Left lobe of liver (tissue), 2 donors: ENCODE data around the gene SFMBT2. TPM values are rescaled to one million over a fixed set of nuclear protein-coding genes. Genes with fewer than 3 reads are reported as not detected.
"Not testable (repeated sequence)": the region's sequence is repeated elsewhere in the genome, so short reads cannot be mapped to it uniquely, and the experiment has no call there.

Experiments used
- ATAC-seq: fragments of 200-7000 bp; cut with Tn5 transposase; one replicate; pipeline ENCODE4 v1.9.1; 2020; ENCODE audit warnings: mild to moderate bottlenecking, moderate library complexity
- DNase-seq: peaks from one replicate; pipeline ENCODE4 v3.0.0-alpha.2; 2020; ENCODE audit warnings: low spot score
- total RNA-seq: library from RNA; stranded (reverse); gene quantifications from one replicate; pipeline ENCODE4 v1.2.1, GENCODE V29; 2021
- donor health status: DM: no; HTN: no; CAD: no; lungs with moderate emphysema.
- donor health status: DM: no; HTN: yes; CAD: no.

The SFMBT2 gene
- total RNA-seq, 1 donor from 2014 or later: 1.1 TPM

DNA sequence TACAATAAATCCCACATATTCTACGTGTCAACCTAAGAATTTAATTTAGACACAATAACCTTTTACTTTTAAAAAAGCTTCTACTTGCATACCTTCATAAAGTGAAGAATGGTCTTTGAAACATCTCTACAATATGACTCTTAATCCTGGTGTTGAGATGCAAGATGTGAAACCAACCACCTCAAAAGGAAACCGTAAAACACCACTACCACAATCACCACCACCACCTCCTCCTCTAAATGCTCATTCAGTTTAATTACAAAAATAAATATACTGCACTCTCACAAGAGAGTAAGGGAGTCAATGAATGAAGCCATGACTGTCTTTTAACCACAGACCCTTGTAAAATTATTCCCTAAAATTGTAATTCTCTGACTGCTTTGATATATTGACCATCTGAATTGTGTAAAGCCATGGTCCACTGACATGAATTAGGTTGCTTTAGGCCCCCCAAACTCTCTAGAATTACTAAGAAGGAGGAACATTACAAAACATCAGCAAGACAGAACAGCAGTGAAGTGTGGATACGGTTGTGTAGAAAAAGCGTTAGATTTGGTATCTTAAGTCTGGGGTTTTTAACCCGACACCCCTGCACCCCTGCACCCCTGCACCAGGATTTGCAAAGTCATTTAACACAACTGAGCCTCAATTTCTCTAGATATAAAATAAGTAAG lies 171.4 kb downstream of the SFMBT2 start:
- DNase-seq: no peak
- ATAC-seq: no peak

DNA sequence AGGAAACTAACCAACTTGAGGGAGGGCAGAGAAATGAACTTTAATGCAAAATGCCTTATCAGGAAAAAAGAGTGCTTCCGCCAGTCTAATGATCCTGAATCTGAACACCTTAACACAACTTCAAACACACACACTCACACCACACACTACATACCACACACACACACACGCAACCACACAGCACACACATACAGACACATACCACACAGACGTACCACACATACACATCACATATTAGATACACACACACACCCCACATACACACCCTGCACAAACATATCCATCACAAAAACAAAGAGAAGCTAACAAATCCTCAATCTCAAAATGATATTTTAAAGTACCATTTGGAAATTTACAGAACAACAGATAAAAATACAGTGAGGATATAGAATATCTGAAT lies 175.5 kb downstream of the SFMBT2 start:
- no peak for ATAC-seq
- DNase-seq: no peak

DNA sequence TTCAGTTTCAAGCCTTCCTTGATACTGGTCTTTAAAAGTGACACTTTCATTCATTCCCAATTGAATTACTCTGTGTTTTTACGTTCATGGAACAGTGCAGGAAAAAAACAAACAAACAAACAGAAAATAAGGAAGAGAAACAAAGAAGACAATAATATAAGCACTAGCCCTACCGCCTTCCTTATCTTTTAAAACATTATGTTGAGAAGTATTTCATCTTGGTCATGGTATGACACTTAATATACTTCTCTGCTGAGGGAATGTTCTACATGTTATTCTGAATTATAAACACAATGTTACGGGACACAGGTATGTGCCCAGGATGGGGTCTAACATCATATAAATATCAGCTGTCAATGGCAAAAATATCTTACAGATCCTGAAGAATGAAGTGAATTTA lies 176.7 kb downstream of the SFMBT2 start:
- ATAC-seq (no peak), DNase-seq (no peak)

DNA sequence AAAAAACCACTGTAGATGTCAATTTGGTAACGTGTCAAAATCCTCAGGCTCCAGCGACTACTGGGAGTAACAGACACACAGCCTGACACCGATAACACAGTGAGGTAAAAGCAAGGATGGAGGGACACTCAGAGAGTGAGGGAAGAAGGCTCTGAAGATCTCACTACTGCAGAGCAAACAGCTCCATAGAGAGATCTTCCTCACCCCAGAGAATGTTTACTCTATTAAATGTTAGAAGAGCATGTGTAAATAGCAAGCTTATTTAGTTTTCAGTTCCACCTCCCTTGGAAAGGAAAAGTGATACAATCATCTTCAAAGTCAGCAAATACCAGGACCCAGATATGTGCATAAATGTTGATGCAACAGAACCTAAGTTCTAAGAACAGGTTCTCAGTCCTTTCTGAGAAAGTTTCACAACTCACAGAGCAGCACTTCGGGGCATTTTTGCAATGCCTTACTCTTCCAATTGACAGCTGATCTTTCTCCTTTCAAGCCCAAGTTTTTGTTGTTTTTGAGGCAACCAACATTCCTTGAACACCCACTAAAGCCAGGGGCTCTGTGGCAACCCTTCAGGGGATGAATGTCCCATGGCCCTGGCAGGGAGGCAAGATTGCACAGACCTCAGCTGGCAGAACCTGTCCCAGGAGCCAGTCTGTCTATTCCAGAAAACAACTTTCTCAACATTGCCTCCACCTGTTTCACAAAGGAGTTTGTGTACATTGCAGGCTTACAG lies 177.4 kb downstream of the SFMBT2 start:
- DNase-seq (no peak), ATAC-seq (peak; percentile 58)

DNA sequence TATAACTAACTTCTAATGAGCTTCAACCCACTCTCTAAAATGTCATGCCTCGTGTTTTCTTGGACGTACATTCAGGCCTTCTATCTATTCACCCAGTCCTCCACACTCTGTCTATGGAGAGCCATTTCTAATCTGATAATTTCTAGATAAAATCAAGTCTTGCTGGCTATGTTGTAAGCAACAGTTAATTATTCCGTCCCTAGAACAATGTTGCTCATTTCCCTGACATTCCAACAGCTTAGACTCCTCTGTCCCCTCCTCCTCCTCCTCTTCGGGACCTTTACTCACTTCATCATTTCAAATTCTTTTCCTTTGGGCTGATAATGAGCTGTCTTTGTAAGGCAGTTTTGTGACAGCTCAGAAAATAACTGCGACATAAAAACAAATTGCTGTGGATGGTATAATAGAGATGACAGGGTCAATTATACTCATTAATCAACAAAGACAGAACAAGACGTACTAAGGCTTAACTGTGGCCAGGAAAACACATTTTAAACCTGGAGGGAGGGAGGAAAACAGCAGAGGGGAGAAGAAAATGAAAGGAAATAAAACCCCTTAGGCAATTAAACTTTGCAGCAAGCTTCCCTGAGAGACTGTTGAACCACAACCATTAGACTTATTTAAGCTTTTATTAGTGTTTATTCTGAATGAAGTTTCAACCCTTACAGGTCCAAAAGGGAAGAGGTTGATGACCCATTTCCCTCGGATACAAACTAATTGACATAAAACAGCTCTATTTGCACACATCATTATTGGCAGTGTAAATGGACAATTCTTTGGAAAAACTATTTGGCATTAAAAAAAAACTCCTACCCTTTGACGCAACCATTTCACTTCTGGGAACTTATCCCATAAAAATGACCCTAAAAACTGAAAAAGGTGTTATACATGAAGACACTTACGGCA lies 179.1 kb downstream of the SFMBT2 start:
- DNase-seq (no peak), ATAC-seq (no peak)

DNA sequence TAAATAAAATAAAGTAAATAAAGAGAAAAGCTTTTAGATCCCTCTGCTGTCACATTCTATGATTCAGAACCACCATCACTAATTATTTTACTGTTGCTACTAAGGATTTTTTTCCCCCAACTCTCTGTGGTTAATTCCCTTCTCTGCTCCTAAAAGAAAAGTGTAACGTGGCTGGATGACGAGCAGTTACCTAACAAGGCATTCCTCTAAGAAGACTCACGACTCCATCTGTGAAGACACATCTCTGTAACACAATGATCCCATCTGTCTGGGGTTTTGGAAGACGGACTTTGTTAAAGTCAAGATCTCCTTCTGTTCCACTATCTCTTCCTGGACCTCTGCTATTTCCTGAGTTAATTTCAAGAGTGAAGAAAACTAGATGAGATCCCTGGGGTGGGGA lies 179.9 kb downstream of the SFMBT2 start:
- DNase-seq (no peak), ATAC-seq (no peak)

DNA sequence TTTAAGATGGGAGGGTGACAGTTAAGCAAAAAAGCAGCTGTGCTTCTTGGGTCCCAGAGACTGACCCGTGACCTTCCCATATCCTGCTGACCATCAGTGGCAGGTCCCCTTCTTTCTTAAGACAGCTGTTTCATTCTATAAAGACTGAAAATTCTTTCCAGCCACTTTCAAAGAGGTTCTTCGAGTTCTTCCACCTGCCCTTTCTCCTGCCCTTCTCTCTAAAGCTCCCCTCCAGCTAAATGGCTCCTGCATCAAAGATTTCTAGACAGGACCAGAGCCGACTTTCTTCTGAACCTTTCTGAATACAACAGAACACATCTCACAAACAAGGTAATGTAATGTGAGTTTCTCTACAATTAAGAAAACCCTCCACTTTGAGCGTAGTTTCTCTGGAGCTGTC lies 180.8 kb downstream of the SFMBT2 start:
- DNase-seq: no peak
- ATAC-seq: no peak

DNA sequence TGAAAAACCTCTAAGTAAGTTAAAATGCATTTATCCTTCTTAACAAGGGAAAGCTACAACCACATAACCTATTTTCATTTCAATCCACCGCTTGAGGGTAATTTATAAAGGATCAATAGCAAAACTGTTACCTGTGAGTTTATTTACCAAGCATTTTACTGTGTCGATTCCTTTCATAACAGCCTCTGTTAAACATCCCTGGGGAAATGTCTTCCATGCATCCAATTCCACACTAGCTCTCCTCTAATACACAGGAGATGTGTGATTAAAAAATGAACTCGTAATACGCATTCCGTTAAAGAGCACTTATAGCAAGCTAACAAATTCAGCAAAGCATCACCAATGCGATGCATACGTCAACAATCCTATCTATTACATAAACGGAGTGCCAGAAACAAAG lies 185.7 kb downstream of the SFMBT2 start:
- DNase-seq (no peak), ATAC-seq (no peak)

DNA sequence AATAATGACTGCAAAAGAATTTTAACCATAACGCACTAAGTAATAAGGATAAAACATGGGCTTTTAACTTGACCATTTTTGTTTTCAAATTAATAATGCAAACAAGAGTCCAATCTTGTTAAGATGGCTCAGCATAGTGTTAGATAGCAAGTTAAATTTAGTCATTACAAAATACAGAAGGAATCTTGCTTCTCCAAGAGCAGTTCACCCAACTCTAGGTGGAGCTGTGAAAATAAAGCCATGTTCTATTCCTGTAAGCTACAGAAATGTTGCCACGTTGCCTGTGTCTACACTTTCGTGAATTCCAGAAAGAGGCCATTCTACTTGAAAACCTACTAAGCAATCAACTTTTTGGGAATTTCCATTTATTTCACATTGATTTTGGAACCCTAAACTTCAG lies 191.9 kb downstream of the SFMBT2 start:
- ATAC-seq (no peak), DNase-seq (no peak)

DNA sequence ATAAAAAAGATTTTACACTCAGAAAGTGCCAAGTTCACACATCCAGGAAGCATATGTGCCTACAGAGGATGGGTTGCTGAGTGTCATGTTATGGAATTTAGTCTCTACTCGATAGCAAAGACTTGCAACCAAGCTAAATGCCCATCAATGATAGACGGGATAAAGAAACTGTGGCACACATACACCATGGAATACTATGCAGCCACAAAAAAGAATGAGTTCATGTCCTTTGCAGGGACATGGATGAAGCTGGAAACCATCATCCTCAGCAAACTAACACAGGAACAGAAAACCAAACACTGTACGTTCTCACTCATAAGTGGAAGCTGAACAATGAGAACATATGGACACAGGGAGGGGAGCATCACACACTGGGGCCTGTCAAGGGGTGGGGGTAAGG lies 198.1 kb downstream of the SFMBT2 start:
- ATAC-seq, DNase-seq: not testable (repeated sequence)

DNA sequence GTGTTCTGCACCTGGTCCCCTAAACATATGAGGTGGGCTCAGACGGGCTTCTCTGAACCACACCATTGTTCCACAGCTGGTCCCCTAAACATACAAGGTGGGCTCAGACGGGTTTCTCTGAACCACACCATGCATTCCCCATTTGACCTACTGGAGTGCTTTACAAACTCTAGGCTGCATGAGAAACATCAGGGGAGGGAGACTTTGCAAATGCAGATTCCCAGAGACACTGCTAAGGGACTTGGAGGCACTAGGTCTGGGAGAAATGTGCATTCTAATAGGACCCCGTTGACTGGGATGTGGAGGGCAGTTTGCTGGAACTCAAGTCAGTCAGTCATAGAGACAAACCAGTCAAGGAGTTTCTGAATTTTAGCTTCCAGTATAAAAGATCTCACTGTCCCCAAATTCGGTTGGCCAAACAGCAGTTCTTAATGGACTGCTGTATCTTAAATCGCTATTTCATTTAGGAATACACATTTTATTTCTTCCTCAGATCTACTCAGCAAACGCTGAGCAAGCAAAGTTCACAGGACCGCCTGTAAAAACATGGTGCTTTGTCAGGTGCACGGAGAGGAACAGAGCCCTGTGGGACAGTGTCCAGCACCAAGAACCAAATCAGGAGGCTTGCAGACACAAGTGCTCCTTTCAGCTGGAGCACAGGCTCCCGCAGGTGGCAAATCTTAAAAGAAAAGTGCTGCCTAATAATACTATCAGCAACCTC lies 198.8 kb downstream of the SFMBT2 start:
- DNase-seq (no peak), ATAC-seq (no peak)

DNA sequence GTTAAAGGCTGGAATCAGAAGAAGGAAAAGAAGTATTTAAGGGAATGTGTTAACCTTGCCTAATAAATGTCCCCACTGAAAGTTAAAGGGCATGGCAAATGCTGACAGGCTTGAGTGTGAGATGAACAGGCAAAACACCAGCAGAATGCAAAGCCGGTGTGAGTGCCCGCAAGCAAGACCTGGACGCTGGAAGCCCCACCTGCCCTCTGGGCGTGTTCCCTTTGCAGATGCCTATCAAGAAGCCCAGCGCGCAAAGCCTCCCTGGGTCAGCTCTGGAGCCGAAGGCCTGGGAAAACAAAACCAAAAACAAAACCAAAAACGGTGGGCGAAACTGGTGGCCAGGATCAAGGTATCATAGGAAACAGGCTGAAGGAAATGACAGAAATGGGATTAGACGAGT lies 200.3 kb downstream of the SFMBT2 start:
- DNase-seq (no peak), ATAC-seq (no peak)

DNA sequence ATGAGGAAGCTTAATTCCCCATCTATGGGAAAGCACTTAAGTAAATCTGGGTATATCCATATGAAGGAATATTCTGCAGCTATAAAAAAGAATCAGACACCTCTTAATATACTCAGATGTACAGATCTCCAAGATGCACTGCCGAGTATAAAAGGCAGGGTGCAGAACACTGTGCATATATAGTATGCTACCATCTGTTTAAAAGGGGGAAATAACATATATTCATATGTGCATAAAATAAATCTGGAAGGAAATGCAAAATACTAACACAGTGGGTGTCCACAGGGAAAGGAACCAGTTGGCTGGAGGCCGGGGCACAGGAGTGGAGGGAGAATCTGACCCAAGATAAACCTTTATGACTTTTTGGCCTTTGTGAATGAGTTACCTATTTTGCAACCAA lies 201.4 kb downstream of the SFMBT2 start:
- DNase-seq (no peak), ATAC-seq (no peak)

DNA sequence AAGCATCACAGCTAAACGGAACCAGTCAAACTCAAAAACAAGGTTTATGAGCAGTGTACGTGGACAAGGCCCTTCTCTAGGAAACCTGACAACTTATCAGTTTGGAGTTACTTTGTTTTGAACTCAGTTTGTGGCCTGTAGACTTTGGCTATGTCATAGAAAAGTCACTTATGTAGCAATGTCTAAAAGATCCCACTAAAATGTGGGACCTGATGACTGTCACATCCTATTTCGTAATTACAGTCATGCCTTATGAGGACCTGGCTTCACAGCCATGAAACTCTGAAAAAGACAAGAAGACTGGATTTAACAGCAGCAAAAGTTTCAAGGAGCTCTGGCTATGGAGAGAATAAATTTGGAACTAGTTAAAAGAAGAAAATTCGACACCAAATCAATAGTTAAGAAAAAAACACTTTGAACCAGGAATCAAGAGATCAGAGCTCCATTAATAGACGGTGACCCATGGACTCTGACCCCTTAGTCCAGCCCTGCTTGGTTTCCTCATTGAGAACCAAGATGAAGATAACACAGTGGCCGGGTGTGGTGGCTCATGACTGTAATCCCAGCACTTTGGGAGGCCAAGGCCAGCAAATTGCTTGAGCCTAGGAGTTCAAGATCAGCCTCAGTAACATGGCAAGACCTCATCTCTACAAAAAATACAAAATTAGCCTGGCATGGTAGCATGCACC lies 204.3 kb downstream of the SFMBT2 start:
- peak; percentile 29 for ATAC-seq
- DNase-seq: no peak

DNA sequence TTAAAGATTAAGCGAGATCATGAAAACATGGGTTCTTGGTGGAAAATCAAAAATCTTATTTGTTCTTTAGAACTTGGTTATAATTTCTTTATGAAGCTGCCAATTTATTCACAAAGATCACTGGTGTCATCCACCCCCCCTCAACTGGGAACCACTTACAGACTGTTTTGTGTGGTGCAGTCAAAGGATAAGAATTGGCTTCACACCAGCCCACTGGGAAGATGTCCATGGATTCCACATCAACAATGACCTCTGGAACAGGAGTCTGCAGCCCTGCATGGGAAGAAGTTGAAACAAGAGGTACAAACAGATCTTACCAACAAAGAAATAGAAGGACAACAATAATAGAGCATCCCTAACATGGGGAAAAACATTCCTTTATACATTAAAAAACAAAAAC lies 205.2 kb downstream of the SFMBT2 start:
- ATAC-seq (no peak), DNase-seq (no peak)

DNA sequence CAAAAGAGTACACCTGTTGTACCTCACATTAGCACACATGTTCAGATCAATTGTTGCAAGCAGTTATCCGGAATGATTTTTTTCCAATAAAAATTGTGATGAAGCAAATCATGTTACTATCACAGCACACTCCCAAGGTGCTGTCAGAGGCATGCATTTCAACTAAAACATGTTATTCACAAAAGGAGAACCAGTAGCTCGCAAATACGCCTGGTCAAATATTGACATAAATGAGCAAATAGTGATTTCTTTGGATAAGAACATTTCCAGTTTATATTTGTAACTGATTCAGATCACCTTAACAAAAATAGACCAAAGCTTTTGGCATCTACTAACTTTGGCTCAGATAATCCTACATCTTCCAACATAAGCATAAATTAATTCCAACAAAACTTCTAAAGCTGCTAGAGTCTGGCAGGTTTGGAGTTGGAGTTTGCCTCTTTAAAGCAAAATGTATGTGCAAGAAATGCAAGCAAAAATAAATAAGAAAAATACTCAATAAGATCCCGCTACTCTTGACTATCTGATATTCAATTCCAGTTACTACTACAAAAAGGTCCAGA lies 208.0 kb downstream of the SFMBT2 start:
- DNase-seq (no peak), ATAC-seq (peak; percentile 66)

DNA sequence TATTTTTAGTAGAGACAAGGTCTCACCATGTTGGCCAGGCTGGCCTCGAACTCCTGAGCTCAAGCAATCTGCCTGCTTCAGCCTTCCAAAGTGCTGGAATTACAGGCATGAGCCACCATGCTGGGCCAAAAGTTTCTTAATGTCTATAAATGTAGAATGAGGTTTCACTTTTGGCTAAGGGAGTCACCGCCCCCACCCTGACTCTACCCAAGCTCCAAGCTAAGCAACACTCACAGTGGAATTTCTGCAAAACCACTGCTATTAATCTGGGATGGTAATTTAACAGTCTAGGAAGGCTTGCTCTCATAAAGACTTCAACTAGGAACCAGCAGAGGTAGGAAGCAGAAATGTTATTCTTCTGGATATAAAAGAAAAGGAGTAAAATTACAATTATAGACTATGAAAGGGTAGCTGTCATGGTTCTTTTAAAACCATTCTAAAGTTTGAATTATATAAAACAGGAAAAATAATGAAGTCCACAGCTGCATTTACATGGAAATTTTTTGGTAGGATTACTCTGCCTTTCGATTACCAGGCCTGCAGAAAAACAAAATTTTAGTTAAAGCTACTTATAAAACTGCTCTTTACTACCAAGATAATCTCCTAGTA lies 211.6 kb downstream of the SFMBT2 start:
- DNase-seq: no peak
- ATAC-seq: no peak

DNA sequence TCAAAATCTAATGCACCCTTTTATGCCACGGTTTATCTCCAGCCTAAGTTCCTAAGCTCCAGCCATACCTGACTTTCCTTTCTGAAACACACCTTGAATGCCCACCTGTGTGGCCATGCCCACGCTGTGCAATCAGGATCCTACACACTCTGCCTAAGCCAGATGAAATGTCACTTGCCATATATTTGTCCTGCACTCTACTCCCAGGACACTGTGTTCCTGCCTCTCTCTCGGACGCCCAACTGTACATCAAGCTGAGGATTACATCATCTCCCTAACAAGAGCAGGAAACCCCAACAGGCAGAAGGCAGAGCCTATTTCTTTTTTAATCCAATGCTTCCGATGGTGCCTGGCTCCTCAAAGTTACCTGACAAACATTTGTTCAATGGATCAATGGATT lies 214.6 kb downstream of the SFMBT2 start:
- no peak for ATAC-seq
- DNase-seq: no peak

DNA sequence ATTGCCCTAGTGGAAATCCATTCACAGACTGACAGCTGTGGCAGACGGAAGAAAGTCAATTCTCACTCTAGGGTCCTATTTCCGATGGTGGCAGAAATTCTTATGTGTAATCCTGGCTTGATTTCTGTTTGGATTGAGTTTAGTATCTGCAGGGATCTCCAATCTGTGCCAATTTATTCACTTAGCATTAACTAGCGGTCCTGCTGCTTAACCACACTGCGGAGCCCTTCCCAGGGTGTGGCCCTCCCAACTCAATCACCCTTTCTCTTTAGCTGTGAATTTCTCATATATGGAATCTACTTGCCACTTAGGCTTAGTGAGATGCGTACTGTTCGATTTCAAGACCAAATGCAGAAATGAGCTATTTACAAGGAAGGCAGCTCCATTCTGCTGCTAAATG lies 215.7 kb downstream of the SFMBT2 start:
- DNase-seq: no peak
- ATAC-seq: no peak

DNA sequence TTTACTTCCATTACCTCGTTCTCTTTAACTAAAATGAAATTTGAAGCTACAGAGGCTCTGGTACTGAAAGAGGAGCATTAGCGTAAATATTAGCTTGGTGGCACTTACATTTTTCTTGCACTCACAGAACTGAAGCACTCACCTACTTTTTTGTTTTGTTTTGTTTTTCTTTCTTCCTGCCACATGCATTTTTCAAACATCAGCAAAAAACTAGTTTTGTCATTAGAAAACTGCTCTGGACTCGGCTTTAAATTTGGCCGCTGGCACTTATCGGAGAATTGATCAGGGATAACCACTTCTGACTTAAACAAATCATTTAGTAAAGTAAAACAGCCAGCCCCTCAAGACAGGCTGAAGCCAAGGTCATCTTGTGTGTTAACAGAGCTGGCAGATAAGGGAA lies 216.3 kb downstream of the SFMBT2 start:
- DNase-seq: no peak
- ATAC-seq: no peak
